Testis (tissue), 3 donors: ENCODE data around the gene APBB1. TPM values are rescaled to one million over a fixed set of nuclear protein-coding genes. Genes with fewer than 3 reads are reported as not detected.
A peak's percentile ranks its signal among the peaks of the same experiment; 100 is the strongest.

Source experiments
- DNase-seq: peaks from one replicate; pipeline ENCODE4 v3.0.0-alpha.2; 2019
- H3K27ac ChIP-seq, 2 donors: fragments of 200-600 bp; sonication (generic); one replicate each; pipeline ENCODE4 v1.5.1; 2019
- H3K27me3 ChIP-seq: fragments of 200-600 bp; sonication (generic); one replicate; pipeline ENCODE4 v1.5.1; 2019
- H3K36me3 ChIP-seq: fragments of 200-600 bp; sonication (generic); one replicate; pipeline ENCODE4 v1.5.1; 2017; ENCODE audit warnings: low read depth; ENCODE audit errors: missing control alignments
- H3K4me1 ChIP-seq: fragments of 200-600 bp; sonication (generic); one replicate; pipeline ENCODE4 v1.5.1; 2019
- H3K4me3 ChIP-seq, 2 donors: fragments of 200-600 bp; sonication (generic); one replicate each; pipeline ENCODE4 v1.5.1; 2017 to 2019
- H3K9me3 ChIP-seq: fragments of 200-600 bp; sonication (generic); one replicate; pipeline ENCODE4 v1.5.1; 2017
- POLR2A ChIP-seq: fragments of 450-650 bp; IDR thresholded peaks from one replicate; pipeline ENCODE4 v1.6.1; 2017; ENCODE audit warnings: antibody characterized with exemption, mild to moderate bottlenecking, moderate library complexity
- WGBS, 2 donors: methylation state at CpG; one replicate each; pipeline ENCODE4 v1.1.5; 2018; 5-methylcytosine and 5-hydroxymethylcytosine counted together
- intact Hi-C: fragments of 100-400 bp; cut with DNase I; formaldehyde crosslinking; loops from one replicate; pipeline ENCODE4 v1.15.1; 2023; ENCODE audit warnings: low total_unique reads
- polyA plus RNA-seq: library from polyadenylated mRNA; stranded (reverse); fragments of 350-450 nt; fragmentation: Illumina TruSeq; extraction: RNeasy Lipid Tissue Mini Kit (QIAGEN cat#74804); gene quantifications from one replicate; pipeline ENCODE4 v1.2.3, GENCODE V29; 2014; ENCODE audit warnings: low read depth, low replicate concordance; ENCODE audit not compliant: insufficient read depth
- total RNA-seq, 2 donors: library from RNA; depleted of rRNA; stranded (reverse); fragments of >200 nt; gene quantifications; one replicate each; pipeline ENCODE4 v1.2.3, GENCODE V29; 2016
- TF ChIP-seq, protein P1 (sequence below), 3 experiments: fragments of 450-650 bp in 2 of 3; fragments of 200-600 bp in 1 of 3; sonication (generic) in 1 of 3; IDR thresholded peaks; one replicate each; pipeline ENCODE4 v1.5.1; 2016 to 2019; ENCODE audit warnings: antibody characterized with exemption in 3 of 3, mild to moderate bottlenecking in 2 of 3, moderate library complexity in 1 of 3

APBB1 gene
- total and polyA plus RNA-seq, 3 donors from 2014 or later = 42.6 to 57.3 (median 43.7) TPM

DNA sequence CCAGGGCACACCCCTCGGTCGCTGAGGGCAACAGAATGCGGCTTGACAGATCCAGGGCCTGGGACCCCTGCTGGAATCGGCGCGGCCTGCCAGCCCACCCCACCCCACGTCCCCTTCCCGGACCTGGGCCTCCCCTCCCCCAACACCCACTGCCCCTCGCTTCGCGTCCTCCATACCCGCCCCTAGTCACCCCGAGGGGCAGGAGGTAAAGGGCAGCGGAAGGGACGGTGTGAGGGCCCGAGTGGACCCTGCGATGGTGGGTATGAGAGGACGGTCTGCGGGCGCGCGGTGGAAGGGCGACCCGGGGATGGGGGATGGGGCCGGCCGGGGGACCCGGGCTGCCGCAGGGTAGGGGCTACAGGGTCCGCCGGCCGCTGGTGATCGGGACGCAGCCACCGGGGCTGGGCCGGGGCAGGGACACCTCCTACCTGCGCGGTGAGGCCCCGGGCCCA lies 311 bp downstream of the APBB1 start:
- Histone ChIP-seq H3K9me3 (no peaks in the 10 kb centered on the region), H3K36me3 (no peaks in the 10 kb centered on the region), H3K27ac (peak overlapping the region; percentile 75 to 92), H3K27me3 (no peaks in the 10 kb centered on the region), H3K4me3 (peak overlapping the region; percentile 91 to 94), H3K4me1 (peaks cover 7% of the 10 kb centered on the region)
- intact Hi-C loops = no loop called here
- WGBS, 2 donors = 0 to 1% methylated on average over 15 to 37 of the region's 38 CpGs
- DNase-seq = peak; percentile 40
- no peak for TF ChIP-seq POLR2A
- TF ChIP-seq, protein P1, sequence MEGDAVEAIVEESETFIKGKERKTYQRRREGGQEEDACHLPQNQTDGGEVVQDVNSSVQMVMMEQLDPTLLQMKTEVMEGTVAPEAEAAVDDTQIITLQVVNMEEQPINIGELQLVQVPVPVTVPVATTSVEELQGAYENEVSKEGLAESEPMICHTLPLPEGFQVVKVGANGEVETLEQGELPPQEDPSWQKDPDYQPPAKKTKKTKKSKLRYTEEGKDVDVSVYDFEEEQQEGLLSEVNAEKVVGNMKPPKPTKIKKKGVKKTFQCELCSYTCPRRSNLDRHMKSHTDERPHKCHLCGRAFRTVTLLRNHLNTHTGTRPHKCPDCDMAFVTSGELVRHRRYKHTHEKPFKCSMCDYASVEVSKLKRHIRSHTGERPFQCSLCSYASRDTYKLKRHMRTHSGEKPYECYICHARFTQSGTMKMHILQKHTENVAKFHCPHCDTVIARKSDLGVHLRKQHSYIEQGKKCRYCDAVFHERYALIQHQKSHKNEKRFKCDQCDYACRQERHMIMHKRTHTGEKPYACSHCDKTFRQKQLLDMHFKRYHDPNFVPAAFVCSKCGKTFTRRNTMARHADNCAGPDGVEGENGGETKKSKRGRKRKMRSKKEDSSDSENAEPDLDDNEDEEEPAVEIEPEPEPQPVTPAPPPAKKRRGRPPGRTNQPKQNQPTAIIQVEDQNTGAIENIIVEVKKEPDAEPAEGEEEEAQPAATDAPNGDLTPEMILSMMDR (IDR thresholded peaks at IDR 0.05) = no peak

DNA sequence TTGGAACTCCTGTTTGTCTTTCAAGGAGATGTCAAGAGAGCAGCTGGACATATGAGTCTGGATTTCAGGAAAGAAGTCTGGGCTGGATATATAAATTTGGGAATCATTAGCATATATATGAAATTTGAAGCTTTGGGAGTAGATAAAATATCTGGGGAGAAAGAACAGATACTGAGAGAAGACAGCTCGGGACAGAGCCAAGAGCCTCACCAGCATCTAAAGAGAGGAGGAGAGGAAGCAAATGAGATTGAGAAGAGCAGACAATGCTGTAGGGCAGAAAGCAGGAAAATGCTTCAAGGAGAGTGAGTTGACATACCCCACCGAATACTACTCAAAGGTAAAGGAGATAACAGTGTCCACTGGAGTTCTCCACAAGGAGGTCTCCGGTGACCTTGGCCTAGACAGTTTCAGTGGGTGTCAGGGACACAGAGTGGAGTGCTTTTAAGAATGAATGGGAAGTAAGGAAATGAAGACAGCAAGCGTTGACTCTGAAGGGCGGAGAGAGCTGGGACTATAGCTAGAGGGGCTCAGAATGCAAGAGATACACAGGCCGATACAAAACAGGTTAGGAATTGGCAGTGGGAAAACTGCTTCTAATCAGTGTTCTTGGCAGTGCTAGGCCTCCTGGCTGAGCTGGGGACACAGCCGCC lies 862 bp downstream of the APBB1 start:
- 13 to 14% methylated on average over 7 of the region's 7 CpGs for WGBS, 2 donors
- Histone ChIP-seq H3K4me1 (peaks cover 7% of the 10 kb centered on the region), H3K9me3 (no peaks in the 10 kb centered on the region), H3K4me3 (peak overlapping the region; percentile 91 to 94), H3K36me3 (no peaks in the 10 kb centered on the region), H3K27me3 (no peaks in the 10 kb centered on the region), H3K27ac (peak overlapping the region; percentile 75 to 92)
- intact Hi-C loops = no loop called here
- no peak for DNase-seq
- TF ChIP-seq, protein P1 (IDR thresholded peaks at IDR 0.05) = no peak
- no peak for TF ChIP-seq POLR2A

DNA sequence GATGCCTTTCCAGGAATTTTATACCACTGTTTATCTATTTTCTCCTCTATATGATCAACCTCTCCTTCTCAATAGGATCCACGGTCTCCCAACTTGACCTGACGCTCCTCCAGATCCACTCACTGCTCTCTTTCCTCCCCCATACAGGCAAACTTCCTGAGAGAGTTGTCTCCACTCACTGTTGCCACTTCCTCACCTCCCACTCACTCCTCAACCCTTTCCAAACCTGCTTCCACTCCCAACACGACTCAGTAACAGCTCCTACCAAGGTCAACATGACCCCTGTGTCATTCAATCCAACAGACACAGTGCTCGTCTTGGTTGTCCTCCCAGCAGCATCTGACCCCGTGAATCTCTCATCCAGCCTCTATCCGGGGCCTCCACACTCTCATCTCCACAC lies 3.1 kb downstream of the APBB1 start:
- Histone ChIP-seq H3K27ac (no peak overlapping the region), H3K36me3 (no peaks in the 10 kb centered on the region), H3K4me1 (peaks cover 7% of the 10 kb centered on the region), H3K27me3 (no peaks in the 10 kb centered on the region), H3K4me3 (no peak overlapping the region), H3K9me3 (no peaks in the 10 kb centered on the region)
- intact Hi-C loops = no loop called here
- TF ChIP-seq, protein P1 (IDR thresholded peaks at IDR 0.05) = no peak
- no peak for TF ChIP-seq POLR2A
- DNase-seq = no peak
- 60 to 64% methylated on average over 6 of the region's 6 CpGs for WGBS, 2 donors

DNA sequence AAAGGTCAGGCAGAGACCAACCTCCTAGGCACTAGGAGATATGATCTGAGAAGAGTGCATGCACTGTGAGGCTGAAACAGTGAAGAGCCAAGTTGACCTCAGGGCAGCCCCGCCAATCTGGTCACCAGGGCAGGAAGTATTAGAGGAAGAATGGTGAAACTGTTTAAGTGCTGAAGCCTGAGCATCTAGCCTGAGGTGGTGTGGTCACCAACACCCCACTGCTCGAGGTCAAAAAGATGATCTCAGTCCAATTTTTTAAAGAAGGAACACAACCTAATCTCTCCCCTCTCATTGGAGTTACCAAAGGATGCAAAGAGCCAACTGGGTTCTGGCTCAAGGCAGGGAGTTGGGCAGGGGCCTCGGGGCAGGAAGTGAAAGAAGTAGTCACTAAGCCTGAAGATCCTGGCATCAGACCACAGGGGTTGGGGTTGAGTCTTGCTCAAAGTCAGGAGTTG lies 4.0 kb downstream of the APBB1 start:
- WGBS, 2 donors = 75 to 85% methylated on average over 3 of the region's 3 CpGs
- H3K4me1 ChIP-seq = peaks cover 7% of the 10 kb centered on the region
- TF ChIP-seq, protein P1 (IDR thresholded peaks at IDR 0.05) = no peak
- TF ChIP-seq POLR2A = no peak
- no peak overlapping the region for H3K4me3 ChIP-seq
- H3K27ac ChIP-seq = no peak overlapping the region
- intact Hi-C loops = no loop called here
- no peaks in the 10 kb centered on the region for H3K36me3 ChIP-seq
- no peaks in the 10 kb centered on the region for H3K27me3 ChIP-seq
- H3K9me3 ChIP-seq = no peaks in the 10 kb centered on the region
- DNase-seq = no peak

DNA sequence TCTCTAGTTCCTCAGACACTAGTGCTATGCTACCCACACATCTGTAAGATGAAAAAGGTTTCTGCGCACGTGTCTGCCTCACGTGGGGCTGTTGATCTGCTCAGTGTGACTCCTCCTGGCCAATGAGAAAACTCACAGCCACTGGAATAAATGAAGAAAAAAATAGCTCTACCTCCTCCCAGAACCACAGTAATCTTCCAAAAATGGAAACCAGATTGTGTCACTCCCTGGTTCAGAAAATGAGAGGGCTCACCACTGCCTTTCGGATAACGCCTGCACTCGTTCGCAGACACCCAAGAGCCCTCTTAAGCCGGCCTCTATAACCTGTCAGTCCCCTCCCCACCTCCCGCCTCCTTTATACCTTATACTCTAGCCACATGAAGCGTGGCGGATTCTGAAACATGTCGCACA lies 5.1 kb downstream of the APBB1 start:
- Histone ChIP-seq H3K4me3 (no peak overlapping the region), H3K9me3 (no peaks in the 10 kb centered on the region), H3K27me3 (no peaks in the 10 kb centered on the region), H3K27ac (no peak overlapping the region), H3K36me3 (no peaks in the 10 kb centered on the region), H3K4me1 (peaks cover 7% of the 10 kb centered on the region)
- TF ChIP-seq POLR2A = no peak
- TF ChIP-seq, protein P1 (IDR thresholded peaks at IDR 0.05) = no peak
- WGBS, 2 donors = 92% methylated on average over 12 of the region's 12 CpGs
- DNase-seq = no peak
- intact Hi-C loops = no loop called here
